Measurements from ENCODE around the gene BCAS2.

GRCh38 chr1:114609026-114609425 is 27.6 kb upstream of the BCAS2 start:
- TF ChIP-seq CTCF (IDR thresholded peaks at IDR 0.05; ENCODE audit: insufficient read depth, low read length) = no peak
- no peak for TF ChIP-seq POLR2AphosphoS5 (IDR thresholded peaks at IDR 0.05; ENCODE audit: low read depth)
- TF ChIP-seq, protein P1, sequence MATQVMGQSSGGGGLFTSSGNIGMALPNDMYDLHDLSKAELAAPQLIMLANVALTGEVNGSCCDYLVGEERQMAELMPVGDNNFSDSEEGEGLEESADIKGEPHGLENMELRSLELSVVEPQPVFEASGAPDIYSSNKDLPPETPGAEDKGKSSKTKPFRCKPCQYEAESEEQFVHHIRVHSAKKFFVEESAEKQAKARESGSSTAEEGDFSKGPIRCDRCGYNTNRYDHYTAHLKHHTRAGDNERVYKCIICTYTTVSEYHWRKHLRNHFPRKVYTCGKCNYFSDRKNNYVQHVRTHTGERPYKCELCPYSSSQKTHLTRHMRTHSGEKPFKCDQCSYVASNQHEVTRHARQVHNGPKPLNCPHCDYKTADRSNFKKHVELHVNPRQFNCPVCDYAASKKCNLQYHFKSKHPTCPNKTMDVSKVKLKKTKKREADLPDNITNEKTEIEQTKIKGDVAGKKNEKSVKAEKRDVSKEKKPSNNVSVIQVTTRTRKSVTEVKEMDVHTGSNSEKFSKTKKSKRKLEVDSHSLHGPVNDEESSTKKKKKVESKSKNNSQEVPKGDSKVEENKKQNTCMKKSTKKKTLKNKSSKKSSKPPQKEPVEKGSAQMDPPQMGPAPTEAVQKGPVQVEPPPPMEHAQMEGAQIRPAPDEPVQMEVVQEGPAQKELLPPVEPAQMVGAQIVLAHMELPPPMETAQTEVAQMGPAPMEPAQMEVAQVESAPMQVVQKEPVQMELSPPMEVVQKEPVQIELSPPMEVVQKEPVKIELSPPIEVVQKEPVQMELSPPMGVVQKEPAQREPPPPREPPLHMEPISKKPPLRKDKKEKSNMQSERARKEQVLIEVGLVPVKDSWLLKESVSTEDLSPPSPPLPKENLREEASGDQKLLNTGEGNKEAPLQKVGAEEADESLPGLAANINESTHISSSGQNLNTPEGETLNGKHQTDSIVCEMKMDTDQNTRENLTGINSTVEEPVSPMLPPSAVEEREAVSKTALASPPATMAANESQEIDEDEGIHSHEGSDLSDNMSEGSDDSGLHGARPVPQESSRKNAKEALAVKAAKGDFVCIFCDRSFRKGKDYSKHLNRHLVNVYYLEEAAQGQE (IDR thresholded peaks at IDR 0.05; ENCODE audit: insufficient replicate concordance, low read depth) = no peak
- TF ChIP-seq SPI1 (IDR thresholded peaks at IDR 0.05; ENCODE audit: borderline replicate concordance, low read depth) = no peak
